Gastrocnemius medialis (tissue), 4 donors: ENCODE measurements around the gene PIK3R3. TPM values are rescaled to one million over a fixed set of nuclear protein-coding genes. Genes with fewer than 3 reads are reported as not detected.

Source experiments
- ATAC-seq, 2 donors: fragments of 150-250 bp; one replicate each; pipeline ENCODE4 v1.9.1; 2016
- DNase-seq, 2 donors: peaks; one replicate each; pipeline ENCODE4 v3.0.0-alpha.2; 2019
- H3K27ac ChIP-seq, 4 donors: fragments of 200-600 bp; sonication (generic); 1 replicate in 1 of 4; 2 replicates in 3 of 4; pipeline ENCODE4 v1.5.1; 2016 to 2018; ENCODE audit warnings: mild to moderate bottlenecking in 2 of 4, moderate library complexity in 1 of 4
- H3K27me3 ChIP-seq, 3 donors: fragments of 200-600 bp; sonication (generic) in 2 of 3; 1 replicate in 1 of 3; 2 replicates in 2 of 3; pipeline versions ENCODE4 v1.5.1 to v1.6.0; 2016 to 2019; ENCODE audit warnings: mild to moderate bottlenecking in 1 of 3, moderate library complexity in 1 of 3
- H3K36me3 ChIP-seq, 2 donors: fragments of 200-600 bp; sonication (generic) in 1 of 2; one replicate each; pipeline ENCODE4 v1.5.1; 2017 to 2018
- H3K4me1 ChIP-seq, 2 donors: fragments of 200-600 bp; sonication (generic) in 1 of 2; one replicate each; pipeline ENCODE4 v1.5.1; 2016 to 2017; ENCODE audit warnings: mild to moderate bottlenecking in 2 of 2
- H3K4me3 ChIP-seq, 4 donors: fragments of 200-600 bp; sonication (generic) in 3 of 4; 1 replicate in 1 of 4; 2 replicates in 3 of 4; pipeline ENCODE4 v1.5.1; 2016 to 2019; ENCODE audit warnings: mild to moderate bottlenecking in 2 of 4
- H3K9me3 ChIP-seq, 3 donors: fragments of 200-600 bp; sonication (generic) in 2 of 3; 1 replicate in 1 of 3; 2 replicates in 2 of 3; pipeline ENCODE4 v1.5.1; 2016 to 2019
- CTCF ChIP-seq, 5 experiments: fragments of 450-650 bp in 3 of 5; fragments of 200-600 bp in 2 of 5; sonication (generic) in 2 of 5; IDR thresholded peaks in 4 of 5; conservative IDR thresholded peaks in 1 of 5; 1 replicate in 4 of 5; 2 replicates in 1 of 5; pipeline ENCODE4 v1.5.1; 2016 to 2019; ENCODE audit warnings: antibody characterized with exemption in 5 of 5, mild to moderate bottlenecking in 3 of 5, moderate library complexity in 3 of 5
- POLR2A ChIP-seq, 2 donors: fragments of 450-650 bp; IDR thresholded peaks; one replicate each; pipeline ENCODE4 v1.6.1; 2017; ENCODE audit warnings: antibody characterized with exemption in 2 of 2, mild to moderate bottlenecking in 2 of 2, moderate library complexity in 2 of 2
- in situ Hi-C, 4 donors: fragments of 200-750 bp; cut with MboI; loops; one replicate each; pipeline versions ENCODE4 v1.15.0 to v1.8.0; 2017; ENCODE audit warnings: low sequenced_read_pairs in 4 of 4
- intact Hi-C: fragments of 100-400 bp; cut with DNase I; formaldehyde crosslinking; loops from one replicate; pipeline ENCODE4 v1.15.1; 2023; ENCODE audit warnings: low total_unique reads
- total RNA-seq, 4 donors: library from RNA; depleted of rRNA; stranded (reverse); fragments of >200 nt; gene quantifications; one replicate each; pipeline versions ENCODE4 v1.1.0 to v1.2.3, GENCODE V29; 2016

Gene PIK3R3
- total RNA-seq, 4 donors from 2014 or later = 12.1 to 23.8 (median 15.9) TPM

GRCh38 chr1:46128344-46128743, 4.1 kb downstream of the PIK3R3 start:
- in situ Hi-C loops (no loop called here), intact Hi-C loops (no loop called here)
- DNase-seq = no peak
- no peaks in the 10 kb centered on the region for H3K9me3 ChIP-seq
- no peak for ATAC-seq
- no peak overlapping the region for H3K27ac ChIP-seq
- H3K27me3 ChIP-seq = peaks cover 0 to 10% (median 6%) of the 10 kb centered on the region in 3 donors
- H3K36me3 ChIP-seq = no peaks in the 10 kb centered on the region
- peaks cover 16 to 23% of the 10 kb centered on the region in 2 donors for H3K4me1 ChIP-seq
- peak overlapping the region in 3 of 4 donors; percentile 22 to 89 (median 79) for H3K4me3 ChIP-seq
- TF ChIP-seq CTCF (IDR thresholded peaks at IDR 0.05 in 4 of 5, conservative IDR thresholded peaks at IDR 0.05 in 1 of 5) = no peak
- TF ChIP-seq POLR2A (IDR thresholded peaks at IDR 0.05) = no peak

GRCh38 chr1:46118856-46119255, 13.6 kb downstream of the PIK3R3 start:
- no peaks in the 10 kb centered on the region for H3K27me3 ChIP-seq
- in situ Hi-C loops = no loop called here
- H3K4me1 ChIP-seq = peaks cover 0 to 11% of the 10 kb centered on the region in 2 donors
- DNase-seq (no peak), ATAC-seq (no peak)
- no peaks in the 10 kb centered on the region for H3K9me3 ChIP-seq
- H3K36me3 ChIP-seq = no peaks in the 10 kb centered on the region
- TF ChIP-seq POLR2A (IDR thresholded peaks at IDR 0.05) = no peak
- no peak for TF ChIP-seq CTCF (IDR thresholded peaks at IDR 0.05 in 4 of 5, conservative IDR thresholded peaks at IDR 0.05 in 1 of 5)
- intact Hi-C loops = no loop called here
- no peak overlapping the region for H3K27ac ChIP-seq
- no peak overlapping the region for H3K4me3 ChIP-seq

GRCh38 chr1:46117810-46118494, 14.5 kb downstream of the PIK3R3 start:
- Histone ChIP-seq H3K4me3 (no peak overlapping the region), H3K27me3 (no peaks in the 10 kb centered on the region), H3K36me3 (no peaks in the 10 kb centered on the region), H3K9me3 (no peaks in the 10 kb centered on the region), H3K27ac (no peak overlapping the region), H3K4me1 (peaks cover 0 to 20% of the 10 kb centered on the region in 2 donors)
- TF ChIP-seq CTCF (IDR thresholded peaks at IDR 0.05 in 4 of 5, conservative IDR thresholded peaks at IDR 0.05 in 1 of 5) (no peak), POLR2A (IDR thresholded peaks at IDR 0.05) (no peak)
- in situ Hi-C loops (no loop called here), intact Hi-C loops (no loop called here)
- no peak for DNase-seq
- no peak for ATAC-seq

GRCh38 chr1:46114925-46115603, 17.4 kb downstream of the PIK3R3 start:
- Histone ChIP-seq H3K4me1 (peaks cover 0 to 14% of the 10 kb centered on the region in 2 donors), H3K9me3 (no peaks in the 10 kb centered on the region), H3K27me3 (no peaks in the 10 kb centered on the region), H3K4me3 (no peak overlapping the region), H3K36me3 (no peaks in the 10 kb centered on the region), H3K27ac (no peak overlapping the region)
- TF ChIP-seq POLR2A (IDR thresholded peaks at IDR 0.05) (no peak), CTCF (IDR thresholded peaks at IDR 0.05 in 4 of 5, conservative IDR thresholded peaks at IDR 0.05 in 1 of 5) (no peak)
- intact Hi-C loops (no loop called here), in situ Hi-C loops (no loop called here)
- ATAC-seq = no peak
- DNase-seq = no peak
